Upper lobe of left lung (tissue), 4 donors: ENCODE data around the gene TMUB1.

Source experiments
- CTCF ChIP-seq, 6 experiments: fragments of 450-650 bp in 4 of 6; fragments of 200-600 bp in 2 of 6; sonication (generic) in 2 of 6; IDR thresholded peaks; one replicate each; pipeline ENCODE4 v1.5.1; 2016 to 2019; ENCODE audit warnings: antibody characterized with exemption in 6 of 6
- POLR2A ChIP-seq, 4 donors: fragments of 450-650 bp; IDR thresholded peaks; one replicate each; pipeline ENCODE4 v1.5.1; 2016 to 2017; ENCODE audit warnings: antibody characterized with exemption in 4 of 4, mild to moderate bottlenecking in 2 of 4

DNA sequence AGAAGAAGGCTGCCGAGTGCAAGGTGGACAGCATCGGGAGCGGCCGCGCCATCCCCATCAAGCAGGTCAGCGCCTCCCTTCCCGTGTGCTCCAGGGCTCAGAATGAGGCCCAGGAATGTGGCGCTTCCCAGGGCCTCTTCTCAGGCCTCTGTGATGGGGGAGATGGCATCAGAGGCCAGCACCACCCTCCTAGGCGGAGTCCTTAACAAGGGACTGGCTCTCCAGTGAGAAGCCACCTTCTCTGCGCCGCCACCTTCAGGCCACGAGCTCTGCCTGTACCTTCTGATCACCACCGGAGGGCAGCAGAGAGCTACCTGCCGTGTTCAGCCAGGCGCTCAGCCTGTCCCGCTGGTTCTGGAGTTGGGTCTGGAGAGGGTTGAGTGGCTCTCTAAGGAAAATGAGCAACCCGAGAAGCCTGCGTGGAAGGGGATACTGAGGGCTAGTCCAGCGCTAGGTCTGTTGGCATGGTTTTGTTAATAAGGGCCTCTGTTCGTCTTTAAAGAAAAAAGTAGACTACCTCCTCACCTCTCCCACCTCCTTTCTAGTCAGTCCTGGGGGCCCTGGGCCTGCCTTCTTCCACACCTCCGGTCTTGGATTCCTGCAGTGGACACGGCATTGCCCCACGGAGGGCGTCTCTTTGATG lies 40.6 kb upstream of the TMUB1 start:
- TF ChIP-seq CTCF (IDR thresholded peaks at IDR 0.05): peak; percentile 90 to 97 (median 94)
- no peak for TF ChIP-seq POLR2A (IDR thresholded peaks at IDR 0.05)
